NOMO-1 (cell line): Measurements from ENCODE around the gene CCDC27.
A peak's percentile ranks its signal among the peaks of the same experiment; 100 is the strongest.

Experiments
- DNase-seq, 2 experiments: peaks; one replicate each; lab custom pipeline; 2025; ENCODE audit not compliant: unreplicated experiment in 2 of 2; lab: John Stamatoyannopoulos, UW

The CCDC27 gene

GRCh38 chr1:3752400-3752945 lies at the start of gene CCDC27:
Gene CCDC27 (plus strand): TSS chr1:3752450. CDS start chr1:3752482, 32 bp downstream.
- no peak for DNase-seq

GRCh38 chr1:3702528-3702927 lies 49.7 kb upstream of the CCDC27 start:
- DNase-seq, result no peak

- no peak for DNase-seq
These were observed 49.1 kb upstream of the CCDC27 start for GRCh38 chr1:3702990-3703728.

DNA sequence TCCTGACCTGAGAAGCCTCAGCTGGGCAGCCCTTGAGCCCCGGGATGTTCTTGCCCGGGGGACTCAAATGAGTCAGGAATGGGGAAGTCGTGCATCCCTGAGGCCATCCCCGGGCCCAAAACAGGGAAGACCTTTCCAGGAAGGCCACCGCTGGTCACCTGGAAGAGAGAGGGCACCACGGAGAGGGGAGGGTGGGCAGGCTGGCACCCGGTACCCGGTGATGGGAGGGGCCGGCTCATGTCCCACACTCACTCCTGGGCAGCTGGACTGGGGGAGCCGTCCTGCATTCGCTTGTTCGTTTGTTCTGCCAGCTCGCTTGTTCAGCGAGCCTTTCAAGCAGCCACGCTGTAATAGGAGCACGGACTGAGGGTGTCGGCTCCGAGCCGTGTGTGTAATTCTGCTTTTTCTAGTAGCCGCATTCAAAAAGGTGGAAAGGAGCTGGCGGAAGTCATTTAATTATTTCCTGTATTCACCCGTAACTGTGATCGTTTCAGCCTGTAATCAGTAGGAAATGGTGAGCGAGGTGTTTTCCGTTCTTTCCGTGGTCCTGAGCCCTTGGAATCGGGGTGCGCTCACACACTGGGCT lies 48.4 kb upstream of the CCDC27 start:
- DNase-seq, result peak; percentile 42 to 70

- no peak for DNase-seq
These were observed 46.8 kb upstream of the CCDC27 start for GRCh38 chr1:3705341-3705950.

DNA sequence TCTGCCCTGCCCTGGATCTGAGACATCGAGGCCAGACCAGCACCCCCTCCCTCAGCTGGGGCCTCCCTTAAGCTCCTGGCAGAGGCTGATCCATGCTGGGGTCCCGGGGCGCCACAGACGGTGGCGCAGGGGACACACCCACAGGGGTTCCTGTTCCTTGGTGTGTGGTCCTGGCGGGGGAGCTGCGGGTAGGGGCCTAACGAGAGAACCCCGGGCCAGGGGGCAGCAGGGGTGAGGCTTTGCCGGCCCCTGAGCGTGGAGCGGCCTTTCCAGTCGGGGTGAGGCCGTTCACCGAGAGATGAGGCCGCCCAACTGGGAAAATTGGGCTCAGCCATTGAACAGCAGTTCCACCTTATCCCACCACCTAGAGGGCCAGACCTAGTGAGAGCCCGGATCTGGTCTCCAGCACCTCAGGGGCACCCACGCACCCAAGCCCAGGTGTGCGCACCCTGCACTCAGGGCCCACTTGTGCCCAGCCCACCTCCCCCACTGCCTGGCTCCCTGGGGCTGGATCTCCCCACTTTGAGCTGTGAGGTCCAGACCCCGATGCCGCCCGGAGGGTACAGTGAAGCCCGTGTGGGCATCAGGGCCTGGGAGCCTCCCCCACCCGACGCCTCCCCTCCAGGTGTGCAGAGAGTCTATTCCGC lies 45.5 kb upstream of the CCDC27 start:
- DNase-seq, result no peak

GRCh38 chr1:3707298-3707938 lies 44.8 kb upstream of the CCDC27 start:
- no peak for DNase-seq

DNA sequence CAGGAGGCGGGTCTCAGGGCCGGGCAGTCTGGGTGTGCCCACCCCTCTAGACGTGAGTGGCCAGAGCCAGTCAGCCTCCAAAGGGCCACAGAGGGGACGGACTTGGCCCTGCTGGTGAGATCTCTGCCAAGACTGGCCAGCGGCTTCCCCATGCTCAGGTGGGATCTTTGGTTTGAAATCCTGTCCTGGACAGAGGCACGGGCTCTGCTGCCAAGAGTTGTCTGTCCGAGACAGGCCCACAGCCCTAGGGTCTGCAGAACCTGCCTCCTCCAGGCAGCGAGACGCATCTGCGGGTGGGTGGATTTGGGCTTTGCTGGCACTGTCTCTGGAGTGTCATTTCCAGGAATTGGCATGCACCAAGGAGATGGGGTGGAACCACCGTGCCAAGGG lies 44.3 kb upstream of the CCDC27 start:
- DNase-seq, result no peak

- DNase-seq, result no peak
These were observed 43.5 kb upstream of the CCDC27 start for GRCh38 chr1:3708791-3709190.

DNA sequence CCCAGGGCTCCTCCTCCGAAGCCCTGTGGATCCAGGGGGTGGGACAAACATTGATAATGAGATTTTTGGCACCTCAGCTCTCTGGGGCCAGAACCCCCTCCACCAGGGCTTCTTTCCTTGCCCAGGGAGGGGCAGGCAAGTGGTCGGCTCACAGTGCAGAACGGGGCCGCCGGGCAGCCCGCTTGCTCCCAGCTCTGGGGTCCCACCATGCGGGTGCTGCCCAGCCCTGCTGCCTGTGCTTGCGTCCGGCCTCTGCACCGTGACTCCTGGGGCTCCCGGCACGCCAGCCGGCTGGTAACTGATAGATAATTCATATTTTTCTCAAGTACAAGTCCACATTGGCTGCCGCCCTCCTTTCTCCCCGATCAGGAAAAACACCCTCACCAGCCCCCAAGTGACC lies 42.0 kb upstream of the CCDC27 start:
- no peak for DNase-seq

DNA sequence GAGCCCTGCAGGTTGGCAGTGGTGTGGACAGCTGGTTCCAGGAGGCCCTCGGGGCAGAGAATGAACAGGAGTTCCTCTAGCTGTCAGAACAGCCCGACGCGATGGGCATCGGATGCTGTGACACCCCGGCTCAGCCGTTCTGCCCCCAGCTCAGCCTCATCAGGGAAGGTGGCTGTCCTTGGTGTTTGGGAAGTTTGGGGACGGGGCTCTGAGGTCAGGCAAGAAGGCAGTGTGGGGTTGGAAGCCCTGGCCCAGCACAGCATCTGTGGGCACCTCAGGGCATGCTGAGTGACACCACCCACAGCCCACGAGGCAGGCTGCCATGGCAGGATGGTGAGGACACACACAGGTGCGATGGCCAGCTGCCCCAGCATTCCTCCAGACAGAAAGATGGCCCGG lies 40.9 kb upstream of the CCDC27 start:
- DNase-seq, result no peak

- no peak for DNase-seq
These were observed 40.3 kb upstream of the CCDC27 start for GRCh38 chr1:3711780-3712451.

DNA sequence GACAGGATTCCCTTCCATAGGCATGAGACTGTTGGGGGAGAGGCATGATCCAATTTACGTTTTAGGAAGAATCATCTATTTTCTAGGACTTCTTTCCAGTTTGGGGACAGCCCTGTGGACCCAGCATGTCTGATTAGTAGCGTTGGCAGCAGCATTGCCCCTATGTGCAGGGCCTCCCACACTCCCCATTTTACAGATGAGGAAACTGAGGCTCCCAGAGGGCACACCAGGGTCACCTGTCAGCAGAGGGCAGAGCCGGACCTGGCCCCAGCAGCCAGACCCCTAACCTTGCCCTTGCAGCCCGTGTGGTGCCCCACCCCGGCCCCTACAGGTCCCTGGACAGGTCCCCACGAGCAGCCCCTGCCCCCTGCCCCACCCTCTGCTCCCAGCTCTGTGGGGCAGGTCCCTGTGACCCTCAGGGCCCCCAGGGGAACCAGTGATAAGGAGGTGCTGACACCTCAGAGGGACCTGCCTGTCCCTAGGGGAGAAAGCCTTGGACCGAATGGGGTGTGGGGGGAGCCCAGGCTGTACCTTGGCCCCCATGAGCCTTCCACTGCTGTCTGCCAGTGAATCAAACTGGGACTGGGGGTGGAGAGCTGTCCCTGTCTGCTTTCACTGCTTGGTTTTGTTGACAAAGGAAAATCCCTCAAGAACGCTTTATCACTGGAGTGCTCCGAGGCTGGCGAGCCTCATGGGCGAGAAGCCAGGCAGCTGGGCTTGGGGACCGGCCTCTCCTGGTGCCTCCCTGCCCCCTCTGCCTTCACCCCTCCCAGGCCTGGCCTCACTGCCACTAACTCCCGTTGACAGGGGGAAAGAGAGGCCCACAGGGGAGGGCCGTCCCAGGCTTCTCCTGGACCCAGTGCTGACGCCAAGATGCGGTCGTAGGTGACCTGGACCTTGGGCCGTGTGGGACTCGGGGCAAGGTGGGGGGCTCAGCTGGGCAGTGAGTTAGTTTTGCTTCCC lies 39.4 kb upstream of the CCDC27 start:
- no peak for DNase-seq

GRCh38 chr1:3713840-3714239 lies 38.4 kb upstream of the CCDC27 start:
- DNase-seq, result no peak

DNA sequence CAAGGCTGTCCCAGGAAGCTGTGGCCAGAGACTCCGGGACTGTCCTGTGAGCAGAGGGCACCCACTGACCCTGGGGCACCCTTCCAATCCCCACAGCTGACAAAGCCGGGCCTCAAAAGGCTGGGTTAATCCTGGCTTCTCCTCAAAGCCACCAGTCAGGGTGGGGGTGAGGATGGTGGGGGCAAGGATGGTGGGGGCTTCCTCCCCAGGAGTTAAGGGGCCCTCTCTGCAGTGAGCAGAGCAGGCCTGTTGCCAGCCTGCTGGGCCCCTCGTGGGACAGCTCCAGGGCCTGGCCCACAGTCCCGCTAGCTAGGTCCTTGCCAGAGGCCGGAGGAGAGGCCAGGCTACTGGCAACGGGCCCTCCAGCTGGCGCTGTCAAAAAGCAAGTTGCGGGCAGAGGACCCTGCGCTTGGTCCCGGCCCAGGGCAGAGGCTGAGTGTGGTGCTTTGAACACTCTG lies 37.9 kb upstream of the CCDC27 start:
- no peak for DNase-seq

DNA sequence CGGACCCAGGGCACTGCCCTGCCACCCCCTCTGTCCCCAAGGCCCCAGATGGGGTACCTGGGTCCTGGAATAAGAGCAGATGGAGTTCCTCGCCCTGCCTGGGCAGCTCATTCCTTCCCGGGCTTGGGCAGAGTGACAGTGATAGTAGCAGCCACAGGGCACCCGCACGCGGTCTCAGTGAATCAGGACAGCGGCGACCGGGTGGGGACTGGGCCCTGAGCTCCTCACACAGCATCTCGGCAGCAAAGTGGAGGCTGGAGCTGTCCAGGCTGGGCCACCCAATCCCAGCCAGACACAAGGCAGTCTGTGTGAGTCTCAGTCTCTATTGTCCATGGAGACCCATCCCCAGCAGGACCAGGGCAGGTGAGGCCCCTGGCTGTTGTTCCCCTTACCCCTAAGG lies 37.4 kb upstream of the CCDC27 start:
- no peak for DNase-seq

DNA sequence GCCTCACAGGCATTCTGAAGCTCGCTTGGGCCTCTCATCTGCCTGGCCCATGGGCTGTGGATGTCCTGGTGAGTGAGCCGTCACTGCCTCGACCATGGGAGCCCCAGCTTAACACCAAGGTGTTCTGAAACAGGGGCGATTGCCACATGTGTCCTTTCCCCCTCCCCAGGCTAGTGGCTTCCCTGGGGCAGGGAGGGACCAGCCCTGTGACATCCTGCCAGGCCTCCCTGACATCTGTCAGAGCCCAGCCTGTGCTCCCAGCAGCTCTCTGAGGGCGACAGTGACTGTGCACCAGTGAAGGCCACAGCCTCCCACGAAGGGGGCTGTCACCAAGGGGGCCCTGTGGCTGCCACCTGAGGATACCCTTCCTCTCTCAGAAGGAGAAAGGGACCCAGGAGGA lies 35.9 kb upstream of the CCDC27 start:
- no peak for DNase-seq

DNA sequence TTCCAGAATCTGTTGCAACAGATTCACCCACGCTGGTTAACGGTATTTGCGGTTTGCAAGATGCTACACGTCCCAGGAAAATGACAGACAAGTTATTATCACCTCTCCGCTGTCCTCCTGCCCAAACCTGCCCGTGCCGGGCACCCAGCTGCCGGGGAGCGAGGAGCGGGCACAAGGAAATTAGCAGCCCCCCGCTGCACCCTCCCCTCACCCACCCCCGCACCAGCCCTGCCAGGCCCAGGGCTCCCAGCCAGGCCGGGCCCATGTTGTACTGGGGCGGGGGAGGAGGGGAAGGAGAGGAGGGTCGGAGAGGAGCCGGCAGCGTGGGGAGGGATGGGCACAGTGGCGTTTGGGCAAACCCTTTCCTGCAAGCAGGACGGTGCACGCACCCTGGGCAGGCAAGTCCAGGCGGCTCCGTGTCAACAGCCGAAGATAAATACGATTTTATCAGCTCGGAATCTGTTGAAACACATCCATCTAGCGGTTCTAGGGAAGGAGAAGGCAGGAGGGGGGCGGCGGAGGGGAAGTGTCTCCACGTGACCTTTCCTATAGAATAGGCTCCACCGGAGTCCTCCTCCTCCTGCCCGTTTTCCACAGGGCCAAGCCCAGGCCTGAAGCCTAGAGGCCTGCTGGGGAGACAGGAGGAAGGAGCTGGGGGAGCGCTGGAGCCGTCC lies 35.1 kb upstream of the CCDC27 start:
- no peak for DNase-seq
